Adrenal gland (tissue), 12 donors: ENCODE data around the gene RAVER2. TPM values are rescaled to one million over a fixed set of nuclear protein-coding genes. Genes with fewer than 3 reads are reported as not detected.

Experiments used
- DNase-seq, 7 donors: peaks; one replicate each; pipeline ENCODE4 v3.0.0-alpha.2; 2019 to 2020
- H3K27ac ChIP-seq, 5 donors: fragments of 200-600 bp; sonication (generic) in 4 of 5; 1 replicate in 3 of 5; 2 replicates in 2 of 5; pipeline versions ENCODE4 v1.5.1 to v1.8.0; 2016 to 2020; ENCODE audit warnings: mild to moderate bottlenecking in 1 of 5
- H3K27me3 ChIP-seq: fragments of 200-600 bp; 2 replicates; pipeline ENCODE4 v1.8.0; 2021
- H3K36me3 ChIP-seq, 2 donors: fragments of 200-600 bp; replicated peaks in 1 of 2; 1 replicate in 1 of 2; 2 replicates in 1 of 2; pipeline versions ENCODE4 v1.5.1 to v1.8.0; 2018 to 2022
- H3K4me1 ChIP-seq, 2 donors: fragments of 200-600 bp; replicated peaks in 1 of 2; 1 replicate in 1 of 2; 2 replicates in 1 of 2; pipeline versions ENCODE4 v1.5.1 to v1.8.0; 2018 to 2021
- H3K4me3 ChIP-seq, 4 donors: fragments of 200-600 bp; sonication (generic) in 3 of 4; one replicate each; pipeline ENCODE4 v1.5.1; 2016 to 2018
- H3K9me3 ChIP-seq, 3 donors: fragments of 200-600 bp; sonication (generic) in 1 of 3; replicated peaks in 1 of 3; 1 replicate in 2 of 3; 2 replicates in 1 of 3; pipeline versions ENCODE4 v1.5.1 to v1.8.0; 2016 to 2021
- CTCF ChIP-seq, 6 experiments: fragments of 450-650 bp in 4 of 6; fragments of 200-600 bp in 2 of 6; sonication (generic) in 1 of 6; IDR thresholded peaks; 1 replicate in 5 of 6; 2 replicates in 1 of 6; pipeline versions ENCODE4 v1.5.1 to v1.8.0; 2016 to 2021; ENCODE audit warnings: antibody characterized with exemption in 6 of 6, mild to moderate bottlenecking in 2 of 6, moderate library complexity in 1 of 6
- POLR2A ChIP-seq, 2 donors: fragments of 450-650 bp; IDR thresholded peaks; one replicate each; pipeline ENCODE4 v1.6.1; 2017; ENCODE audit warnings: antibody characterized with exemption in 2 of 2, mild to moderate bottlenecking in 2 of 2, moderate library complexity in 1 of 2
- WGBS, 4 donors: extraction: QIAGEN DNeasy Blood & Tissue Kit in 2 of 4; methylation state at CpG; one replicate each; pipeline versions ENCODE4 v1.1.5 to v1.1.7; 2013 to 2017; 5-methylcytosine and 5-hydroxymethylcytosine counted together
- intact Hi-C, 2 donors: fragments of 100-400 bp; cut with DNase I; formaldehyde crosslinking; loops; one replicate each; pipeline versions ENCODE4 v1.14.1 to v1.15.0; 2022 to 2023
- polyA plus RNA-seq, 3 donors: library from polyadenylated mRNA; stranded (reverse); fragments of 200-250 nt in 2 of 3; fragments of 350-450 nt in 1 of 3; fragmentation: Illumina TruSeq in 1 of 3; extraction: RNeasy Lipid Tissue Mini Kit (QIAGEN cat#74804) in 1 of 3; gene quantifications; one replicate each; pipeline ENCODE4 v1.2.3, GENCODE V29; 2013 to 2014
- total RNA-seq, 9 donors: library from RNA; depleted of rRNA in 4 of 9; stranded (reverse); fragments of >200 nt in 4 of 9; fragments of 120-200 nt in 1 of 9; fragmentation: NEBNext Ultra II Directional in 1 of 9; extraction: Animal tissue kit (Norgen Biotek cat#: 25700) in 1 of 9; gene quantifications; one replicate each; pipeline versions ENCODE4 v1.1.0 to v1.2.4, GENCODE V29; 2013 to 2023
- donor health status: healthy with polysubstance abuse.
- donor health status: Bipolar disorder and iron deficiency.
- donor health status: DM: yes; HTN: yes; CAD: no.
- donor health status: DM: no; HTN: no; CAD: no.
- donor health status: DM: no; HTN: no; CAD: no.
- donor health status: DM: yes; HTN: yes; CAD: no.

Gene RAVER2
- total and polyA plus RNA-seq, 12 donors, result 7.1 to 19.0 (median 12.4) TPM

DNA sequence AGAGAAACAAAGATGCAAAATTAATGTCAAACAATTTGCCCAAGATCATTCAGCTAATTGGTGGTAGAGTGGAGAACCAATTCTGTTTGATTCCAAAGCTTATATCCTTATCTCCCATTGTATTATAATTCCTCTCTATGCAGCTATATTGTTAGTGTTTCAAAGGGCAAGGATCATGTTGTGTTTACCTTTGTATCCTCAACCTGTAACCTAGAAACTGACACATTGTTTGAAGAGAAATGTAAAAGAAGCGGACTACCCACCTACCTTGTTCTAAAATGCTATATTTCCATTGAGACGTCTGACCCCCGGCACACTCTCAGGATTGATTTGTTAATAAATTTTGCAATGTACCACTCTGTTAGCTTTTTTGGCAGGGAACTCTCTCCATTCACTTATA is 9.3 kb downstream of the RAVER2 start:
- no peak overlapping the region for H3K27ac ChIP-seq
- H3K4me3 ChIP-seq, result no peak overlapping the region
- DNase-seq, result no peak
- intact Hi-C loops, result no loop called here
- no peaks in the 10 kb centered on the region for H3K4me1 ChIP-seq
- no peaks in the 10 kb centered on the region for H3K27me3 ChIP-seq
- H3K9me3 ChIP-seq, result no peaks in the 10 kb centered on the region
- WGBS, 4 donors, result 90 to 94% (median 93%) methylated on average over 3 of the region's 3 CpGs
- no peaks in the 10 kb centered on the region for H3K36me3 ChIP-seq
- no peak for TF ChIP-seq CTCF (IDR thresholded peaks at IDR 0.05)
- no peak for TF ChIP-seq POLR2A (IDR thresholded peaks at IDR 0.05)

GRCh38 chr1:64755361-64755760 is 10.5 kb downstream of the RAVER2 start:
- WGBS, 4 donors, result 53 to 80% (median 73%) methylated on average over 2 of the region's 2 CpGs

DNA sequence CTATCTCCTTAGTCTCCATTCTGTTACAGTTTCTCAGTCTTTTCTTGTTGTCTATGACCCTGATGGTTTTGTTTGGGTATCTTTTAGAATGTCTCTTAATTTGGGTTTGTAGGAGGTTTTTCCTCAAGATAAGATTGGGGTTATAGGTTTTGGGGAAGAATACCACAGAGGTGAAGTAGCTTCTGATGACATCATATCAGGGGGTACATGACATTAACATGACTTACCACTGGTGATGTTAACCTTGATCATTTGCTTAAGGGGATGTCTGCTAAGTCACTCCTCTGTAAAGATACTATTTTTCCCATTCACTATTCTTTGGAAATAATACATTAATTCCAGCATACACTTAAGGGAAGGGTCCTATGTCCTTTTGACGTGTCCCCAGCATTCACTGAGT is 11.9 kb downstream of the RAVER2 start:
- no peaks in the 10 kb centered on the region for H3K27me3 ChIP-seq
- intact Hi-C loops, result no loop called here
- no peak for DNase-seq
- no peak overlapping the region for H3K27ac ChIP-seq
- no peak overlapping the region for H3K4me3 ChIP-seq
- TF ChIP-seq POLR2A (IDR thresholded peaks at IDR 0.05) (no peak), CTCF (IDR thresholded peaks at IDR 0.05) (no peak)
- H3K9me3 ChIP-seq, result no peaks in the 10 kb centered on the region
- 92 to 96% (median 93%) methylated on average over 1 of the region's 1 CpG for WGBS, 4 donors
- no peaks in the 10 kb centered on the region for H3K4me1 ChIP-seq
- H3K36me3 ChIP-seq, result no peaks in the 10 kb centered on the region

More at GRCh38 chr1:64755361-64755760, 10.5 kb downstream of the RAVER2 start:
- H3K4me3 ChIP-seq, result no peak overlapping the region
- H3K36me3 ChIP-seq, result no peaks in the 10 kb centered on the region
- TF ChIP-seq POLR2A (IDR thresholded peaks at IDR 0.05) (no peak), CTCF (IDR thresholded peaks at IDR 0.05) (no peak)
- H3K4me1 ChIP-seq, result no peaks in the 10 kb centered on the region
- H3K9me3 ChIP-seq, result no peaks in the 10 kb centered on the region
- H3K27me3 ChIP-seq, result no peaks in the 10 kb centered on the region
- H3K27ac ChIP-seq, result no peak overlapping the region
- intact Hi-C loops, result no loop called here
- no peak for DNase-seq

DNA sequence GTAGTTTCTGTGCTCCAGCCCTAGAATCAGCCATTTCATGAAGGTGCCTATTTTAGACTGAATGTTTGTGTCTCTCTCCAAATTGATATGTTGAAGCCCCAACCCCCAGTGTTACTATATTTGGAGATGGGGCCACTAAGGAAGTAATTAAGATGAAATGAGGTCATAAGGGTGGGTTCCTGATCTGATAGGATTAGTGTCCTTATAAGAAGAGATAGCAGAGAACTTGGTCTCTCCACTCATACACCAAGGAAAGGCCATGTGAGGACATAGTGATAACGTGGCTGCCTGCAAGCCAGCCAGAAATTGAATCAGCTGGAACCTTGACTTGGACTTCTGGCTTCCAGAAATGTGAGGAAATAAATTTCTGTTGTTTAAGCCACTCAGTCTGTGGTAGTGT is 12.3 kb downstream of the RAVER2 start:
- intact Hi-C loops, result no loop called here
- no peaks in the 10 kb centered on the region for H3K4me1 ChIP-seq
- no peak overlapping the region for H3K27ac ChIP-seq
- H3K4me3 ChIP-seq, result no peak overlapping the region
- WGBS, 4 donors, result 26 to 50% (median 43%) methylated on average over 1 of the region's 1 CpG
- DNase-seq, result peak; percentile 38 to 68 (median 51)
- TF ChIP-seq CTCF (IDR thresholded peaks at IDR 0.05), result no peak
- no peak for TF ChIP-seq POLR2A (IDR thresholded peaks at IDR 0.05)
- no peaks in the 10 kb centered on the region for H3K36me3 ChIP-seq
- no peaks in the 10 kb centered on the region for H3K9me3 ChIP-seq
- no peaks in the 10 kb centered on the region for H3K27me3 ChIP-seq
